ENCODE data around the gene SERPINF2.
A peak's percentile ranks its signal among the peaks of the same experiment; 100 is the strongest.
"Not testable (repeated sequence)": the region's sequence is repeated elsewhere in the genome, so short reads cannot be mapped to it uniquely, and the experiment has no call there.

Gene SERPINF2

GRCh38 chr17:1736348-1737281 lies 6.1 kb upstream of the SERPINF2 start:
- no peak for DNase-seq

GRCh38 chr17:1737531-1738291 lies 5.0 kb upstream of the SERPINF2 start:
- DNase-seq: no peak

GRCh38 chr17:1741899-1742298 lies 772 bp upstream of the SERPINF2 start:
- not testable (repeated sequence) for DNase-seq

- DNase-seq: no peak
These were observed 393 bp downstream of the SERPINF2 start for GRCh38 chr17:1743088-1743439.

- DNase-seq: no peak
These were observed 2.2 kb downstream of the SERPINF2 start for GRCh38 chr17:1744551-1745512.

GRCh38 chr17:1745513-1746020 lies 2.9 kb downstream of the SERPINF2 start:
- no peak for DNase-seq

- no peak for DNase-seq
These were observed 4.4 kb downstream of the SERPINF2 start for GRCh38 chr17:1746975-1747543.

- no peak for DNase-seq
These were observed 8.0 kb downstream of the SERPINF2 start for GRCh38 chr17:1750628-1751027.

GRCh38 chr17:1752425-1753262 lies 10.0 kb downstream of the SERPINF2 start:
- DNase-seq: no peak

- DNase-seq: no peak
These were observed 11.2 kb downstream of the SERPINF2 start for GRCh38 chr17:1753767-1754429.

GRCh38 chr17:1754430-1755112 lies 11.9 kb downstream of the SERPINF2 start:
- DNase-seq: no peak

GRCh38 chr17:1755252-1755826 lies 12.7 kb downstream of the SERPINF2 start:
- no peak for DNase-seq

- no peak for DNase-seq
These were observed 13.2 kb downstream of the SERPINF2 start for GRCh38 chr17:1755827-1756262.

GRCh38 chr17:1758807-1759206 lies 16.1 kb downstream of the SERPINF2 start:
- no peak for DNase-seq

GRCh38 chr17:1759529-1759928 lies 16.9 kb downstream of the SERPINF2 start:
- no peak for DNase-seq

GRCh38 chr17:1762233-1762900 lies 19.7 kb downstream of the SERPINF2 start:
- DNase-seq: no peak

GRCh38 chr17:1762901-1763898 lies 20.5 kb downstream of the SERPINF2 start:
- DNase-seq: peak; percentile 33

- DNase-seq: peak; percentile 53
These were observed 21.6 kb downstream of the SERPINF2 start for GRCh38 chr17:1764284-1764683.
